H1 (cell line): Measurements from ENCODE around the gene PRDM5. TPM values are rescaled to one million over a fixed set of nuclear protein-coding genes. Genes with fewer than 3 reads are reported as not detected.

Experiments used
- CTCF ChIA-PET: fragments of 300-600 bp; sonication (Branson Sonifier 250); formaldehyde crosslinking; loops from one replicate; lab custom pipeline; 2021; ENCODE audit not compliant: partially characterized antibody; lab: Charles Lee
- POLR2A ChIA-PET: fragments of 300-600 bp; sonication (Branson Sonifier 250); formaldehyde crosslinking; loops from one replicate; lab custom pipeline; 2021; ENCODE audit warnings: inconsistent platforms; ENCODE audit not compliant: partially characterized antibody; lab: Charles Lee
- DNase-seq, 2 experiments: peaks; one replicate each; pipeline versions ENCODE4 v3.0.0 to v3.0.0-alpha.2; 2010 to 2022; ENCODE audit warnings: low spot score in 2 of 2, low read depth in 1 of 2, mixed read lengths in 1 of 2
- FAIRE-seq: peaks from 2 replicates; lab custom pipeline; 2011; peaks lifted over from hg19 to GRCh38; lab: Jason Lieb, UNC
- H2AFZ ChIP-seq: 2 replicates; pipeline ENCODE4 v1.8.1; 2012; ENCODE audit warnings: low read length, inconsistent platforms
- H2AK5ac ChIP-seq: 2 replicates; pipeline ENCODE4 v1.6.1; 2013; ENCODE audit warnings: low read depth, low read length
- H2BK120ac ChIP-seq: replicated peaks from 2 replicates; pipeline ENCODE3; 2013; ENCODE audit warnings: low read depth, low read length, inconsistent platforms
- H2BK12ac ChIP-seq: 2 replicates; pipeline ENCODE4 v1.6.1; 2013; ENCODE audit warnings: low read depth, low read length
- H2BK15ac ChIP-seq: 2 replicates; pipeline ENCODE4 v1.6.1; 2013; ENCODE audit warnings: low read length
- H2BK20ac ChIP-seq: 2 replicates; pipeline ENCODE4 v1.6.1; 2013; ENCODE audit warnings: low read length
- H2BK5ac ChIP-seq: 2 replicates; pipeline ENCODE4 v1.6.1; 2013; ENCODE audit warnings: low read depth, low read length
- H3K14ac ChIP-seq: 2 replicates; pipeline ENCODE4 v1.6.1; 2013; ENCODE audit warnings: inconsistent platforms; ENCODE audit not compliant: insufficient read length
- H3K18ac ChIP-seq: 2 replicates; pipeline ENCODE4 v1.6.1; 2013; ENCODE audit warnings: low read length; ENCODE audit errors: extremely low read depth
- H3K23ac ChIP-seq: 2 replicates; pipeline ENCODE4 v1.6.1; 2013; ENCODE audit warnings: inconsistent platforms; ENCODE audit not compliant: insufficient read length
- H3K23me2 ChIP-seq: 2 replicates; pipeline ENCODE4 v1.6.1; 2013; ENCODE audit warnings: low read depth, low read length
- H3K27ac ChIP-seq: 2 replicates; pipeline ENCODE4 v1.6.1; 2011; ENCODE audit warnings: low read depth, low read length, inconsistent platforms
- H3K27me3 ChIP-seq, 4 experiments: replicated peaks in 1 of 4; 1 replicate in 1 of 4; 2 replicates in 3 of 4; pipeline versions ENCODE4 v1.6.1 to v1.8.1; 2011 to 2013; ENCODE audit warnings: low read length in 3 of 4, mild to moderate bottlenecking in 3 of 4, inconsistent platforms in 2 of 4, mixed read lengths in 2 of 4, moderate library complexity in 1 of 4; ENCODE audit not compliant: control insufficient read depth in 3 of 4, insufficient read depth in 3 of 4; ENCODE audit errors: extremely low read depth in 1 of 4
- H3K36me3 ChIP-seq, 4 experiments: 2 replicates each; pipeline versions ENCODE4 v1.6.1 to v1.8.1; 2011 to 2013; ENCODE audit warnings: mild to moderate bottlenecking in 4 of 4, low read length in 3 of 4, moderate library complexity in 2 of 4, control low read depth in 1 of 4, inconsistent platforms in 1 of 4; ENCODE audit not compliant: insufficient read depth in 4 of 4, control insufficient read depth in 2 of 4
- H3K4ac ChIP-seq: replicated peaks from 2 replicates; pipeline ENCODE3; 2013; ENCODE audit warnings: low read length, low read depth, mixed read lengths, inconsistent platforms; ENCODE audit not compliant: insufficient read length
- H3K4me1 ChIP-seq, 4 experiments: replicated peaks in 1 of 4; 1 replicate in 1 of 4; 2 replicates in 3 of 4; pipeline versions ENCODE4 v1.6.1 to v1.8.1; 2011 to 2013; ENCODE audit warnings: low read length in 3 of 4, inconsistent platforms in 2 of 4, mixed read lengths in 1 of 4; ENCODE audit not compliant: insufficient read depth in 4 of 4, control insufficient read depth in 3 of 4
- H3K4me2 ChIP-seq, 2 experiments: 2 replicates each; pipeline versions ENCODE4 v1.6.1 to v1.8.1; 2011 to 2013; ENCODE audit warnings: low read depth in 2 of 2, low read length in 2 of 2, control low read depth in 1 of 2, inconsistent platforms in 1 of 2, mild to moderate bottlenecking in 1 of 2; ENCODE audit not compliant: insufficient read depth in 1 of 2
- H3K4me3 ChIP-seq, 4 experiments: fragments of 200-600, 300-600 bp in 1 of 4; sonication (generic), shearing (Covaris generic), sonication (Bioruptor Twin) in 1 of 4; 2 replicates each; pipeline versions ENCODE4 v1.5.1 to v1.8.1; 2011 to 2016; ENCODE audit warnings: low read length in 4 of 4, low read depth in 3 of 4, control low read depth in 2 of 4, inconsistent platforms in 2 of 4, mild to moderate bottlenecking in 2 of 4, mixed read lengths in 1 of 4, moderate library complexity in 1 of 4; ENCODE audit not compliant: insufficient read depth in 2 of 4; ENCODE audit errors: extremely low read depth in 1 of 4
- H3K56ac ChIP-seq: replicated peaks from 2 replicates; pipeline ENCODE3; 2013; ENCODE audit warnings: low read depth, mild to moderate bottlenecking, mixed read lengths, low read length, inconsistent platforms; ENCODE audit not compliant: insufficient read length
- H3K79me1 ChIP-seq: 2 replicates; pipeline ENCODE4 v1.6.1; 2013; ENCODE audit warnings: low read depth, low read length, control low read depth
- H3K79me2 ChIP-seq, 2 experiments: 2 replicates each; pipeline versions ENCODE4 v1.6.1 to v1.8.1; 2012 to 2013; ENCODE audit warnings: low read length in 2 of 2, mild to moderate bottlenecking in 2 of 2, inconsistent platforms in 1 of 2; ENCODE audit not compliant: insufficient read depth in 2 of 2, control insufficient read depth in 1 of 2
- H3K9ac ChIP-seq, 4 experiments: replicated peaks in 1 of 4; 1 replicate in 1 of 4; 2 replicates in 3 of 4; pipeline versions ENCODE4 v1.6.1 to v1.8.1; 2011 to 2013; ENCODE audit warnings: low read depth in 3 of 4, low read length in 3 of 4, control low read depth in 2 of 4, mild to moderate bottlenecking in 2 of 4, moderate library complexity in 2 of 4, inconsistent platforms in 1 of 4; ENCODE audit errors: extremely low read depth in 1 of 4
- H3K9me3 ChIP-seq, 2 experiments: 2 replicates each; pipeline versions ENCODE4 v1.6.1 to v1.8.1; 2012 to 2013; ENCODE audit warnings: mild to moderate bottlenecking in 2 of 2, moderate library complexity in 2 of 2, control low read depth in 1 of 2, inconsistent platforms in 1 of 2, low read depth in 1 of 2, low read length in 1 of 2, mixed read lengths in 1 of 2; ENCODE audit not compliant: insufficient read depth in 2 of 2
- H4K20me1 ChIP-seq, 2 experiments: replicated peaks in 1 of 2; 2 replicates each; pipeline versions ENCODE3 to v1.8.1; 2011 to 2013; ENCODE audit warnings: inconsistent platforms in 2 of 2, low read length in 2 of 2, mild to moderate bottlenecking in 1 of 2; ENCODE audit not compliant: insufficient read depth in 2 of 2, control insufficient read depth in 1 of 2
- H4K5ac ChIP-seq: 2 replicates; pipeline ENCODE4 v1.6.1; 2013; ENCODE audit warnings: low read length, low read depth, mixed read lengths, inconsistent platforms; ENCODE audit not compliant: insufficient read length
- H4K8ac ChIP-seq: 2 replicates; pipeline ENCODE4 v1.8.0; 2013; ENCODE audit warnings: mild to moderate bottlenecking, moderate library complexity, low read length, inconsistent platforms; ENCODE audit not compliant: insufficient read depth; ENCODE audit errors: extremely low read depth
- H4K91ac ChIP-seq: replicated peaks from 2 replicates; pipeline ENCODE3; 2013; ENCODE audit warnings: low read length, mixed read lengths, inconsistent platforms; ENCODE audit not compliant: insufficient read length
- ASH2L ChIP-seq: fragments of 200-600, 300-600 bp; sonication (generic); IDR thresholded peaks from one replicate; pipeline ENCODE4 v1.7.1; 2017; ENCODE audit warnings: low read length
- ATF2 ChIP-seq: IDR thresholded peaks from 2 replicates; pipeline ENCODE4 v1.6.1; 2012; ENCODE audit warnings: low read length, inconsistent platforms
- ATF3 ChIP-seq: IDR thresholded peaks from 2 replicates; pipeline ENCODE4 v1.6.1; 2011; ENCODE audit warnings: low read depth, mild to moderate bottlenecking, low read length; ENCODE audit not compliant: insufficient read depth
- CBX5 ChIP-seq: fragments of 300-800, 300-1000 bp; sonication (generic); IDR thresholded peaks from 2 replicates; pipeline ENCODE4 v1.7.1; 2016; ENCODE audit warnings: antibody characterized with exemption, low read length, low read depth
- CREB1 ChIP-seq: IDR thresholded peaks from 2 replicates; pipeline ENCODE4 v1.6.1; 2012; ENCODE audit warnings: inconsistent platforms
- EGR1 ChIP-seq: IDR thresholded peaks from 2 replicates; pipeline ENCODE4 v1.6.1; 2011; ENCODE audit warnings: low read depth, low read length, borderline replicate concordance
- JUN ChIP-seq: IDR thresholded peaks from 2 replicates; pipeline ENCODE4 v1.6.1; 2011; ENCODE audit warnings: low read depth, mild to moderate bottlenecking, improper control_type of control experiment, low read length
- POU5F1 ChIP-seq: IDR thresholded peaks from 2 replicates; pipeline ENCODE4 v1.6.1; 2011; ENCODE audit warnings: low read depth, mild to moderate bottlenecking, low read length, moderate library complexity
- RAD21 ChIP-seq, 2 experiments: IDR thresholded peaks in 1 of 2; conservative IDR thresholded peaks in 1 of 2; 2 replicates each; pipeline ENCODE4 v1.6.1; 2011; ENCODE audit warnings: low read depth in 2 of 2, low read length in 2 of 2, improper control_type of control experiment in 1 of 2, inconsistent platforms in 1 of 2, mild to moderate bottlenecking in 1 of 2, moderate library complexity in 1 of 2
- RFX5 ChIP-seq: IDR thresholded peaks from 2 replicates; pipeline ENCODE4 v1.6.1; 2011; ENCODE audit warnings: low read depth, low read length, improper control_type of control experiment, borderline replicate concordance
- SP4 ChIP-seq: IDR thresholded peaks from 2 replicates; pipeline ENCODE4 v1.6.1; 2012; ENCODE audit warnings: low read length, inconsistent platforms
- SRF ChIP-seq: IDR thresholded peaks from 2 replicates; pipeline ENCODE4 v1.6.1; 2011; ENCODE audit warnings: mild to moderate bottlenecking, low read depth, low read length, moderate library complexity
- TAF7 ChIP-seq: optimal IDR thresholded peaks from 2 replicates; pipeline ENCODE3; 2011; ENCODE audit warnings: low read depth, mild to moderate bottlenecking, inconsistent platforms, low read length, moderate library complexity, borderline replicate concordance
- whole genome bisulfite sequencing, 2 experiments: shearing (Covaris generic) in 1 of 2; methylation state at CpG; one replicate each; pipeline versions ENCODE4 v1.1.6 to v1.1.7; 2013 to 2015; ENCODE audit warnings: low lambda C conversion rate in 2 of 2, mixed read lengths in 2 of 2, inconsistent platforms in 1 of 2, low coverage in 1 of 2, missing lambda C conversion rate in 1 of 2; ENCODE audit not compliant: insufficient replicate concordance in 2 of 2, insufficient coverage in 1 of 2, insufficient read length in 1 of 2; ENCODE audit errors: extremely low coverage in 1 of 2, missing lambda C conversion rate in 1 of 2; 5-methylcytosine and 5-hydroxymethylcytosine counted together
- polyA plus RNA-seq, 7 experiments: library from polyadenylated mRNA; depleted of rRNA in 3 of 7; stranded (reverse) in 5 of 7; unstranded in 2 of 7; fragments of >200 nt in 5 of 7; fragments of 200-250 nt in 2 of 7; gene quantifications; 1 replicate in 5 of 7; 2 replicates in 1 of 7; 4 replicates in 1 of 7; pipeline versions ENCODE4 v1.2.1 to v1.2.3, GENCODE V29; 2011 to 2013; ENCODE audit warnings: missing spikeins in 2 of 7, mixed read lengths in 2 of 7
- total RNA-seq: library from RNA; stranded (reverse); fragmentation: NEBNext Ultra II Directional; extraction: Animal tissue kit (Norgen Biotek cat#: 25700); gene quantifications from 2 replicates; pipeline ENCODE4 v1.2.1, GENCODE V29; 2021

The PRDM5 gene
- total and polyA plus RNA-seq, 2 of the 8 experiments (the other 6 are each of a cell fraction or from before 2014, with no cell fraction given), result 8.2 to 23.4 TPM

GRCh38 chr4:120844528-120844921 lies 78.0 kb downstream of the PRDM5 start:
- Histone ChIP-seq H3K27ac (no peak overlapping the region), H2BK20ac (no peak overlapping the region), H3K9me3 (no peaks in the 10 kb centered on the region), H3K79me2 (no peaks in the 10 kb centered on the region), H2BK5ac (no peak overlapping the region), H2BK120ac (no peak overlapping the region), H3K14ac (no peak overlapping the region), H3K36me3 (no peaks in the 10 kb centered on the region), H3K4me3 (no peak overlapping the region), H3K9ac (no peak overlapping the region), H3K18ac (no peak overlapping the region), H2AK5ac (no peak overlapping the region), H3K4ac (no peak overlapping the region), H3K4me2 (no peak overlapping the region), H3K27me3 (no peaks in the 10 kb centered on the region), H4K20me1 (peaks cover 0 to 4% of the 10 kb centered on the region in 2 experiments), H2BK12ac (no peak overlapping the region), H4K5ac (no peak overlapping the region), H3K56ac (no peak overlapping the region), H2AFZ (no peak overlapping the region), H3K23ac (no peak overlapping the region), H3K79me1 (no peaks in the 10 kb centered on the region), H4K91ac (no peak overlapping the region), H3K4me1 (no peaks in the 10 kb centered on the region), H2BK15ac (no peak overlapping the region), H4K8ac (no peak overlapping the region), H3K23me2 (no peaks in the 10 kb centered on the region)
- WGBS, 2 experiments, result 86% methylated on average over 2 of the region's 2 CpGs; no CpG with 5 or more reads in 1 of the 2 experiments
- FAIRE-seq, result no peak
- ChIA-PET CTCF (interaction anchor here (0.6 to 3.2 kb wide), 43 partner anchors 8 to 690 kb away, joined by 3 to 20 read pairs (median 4); partner anchors contain the start of gene PRDM5), POLR2A (interaction anchor here (1.1 kb wide), 1 partner anchor 9 kb away, joined by 4 read pairs; no protein-coding TSS in a partner anchor)
- DNase-seq, result no peak
- no peak for TF ChIP-seq RFX5
- no peak for TF ChIP-seq TAF7
- TF ChIP-seq RAD21 (IDR thresholded peaks at IDR 0.05 in 1 of 2, conservative IDR thresholded peaks at IDR 0.05 in 1 of 2; ENCODE audit: low read depth in 2 of 2, low read length in 2 of 2), result no peak
- TF ChIP-seq SRF, result no peak
- TF ChIP-seq CREB1, result no peak
- no peak for TF ChIP-seq ATF3
- no peak for TF ChIP-seq ATF2
- no peak for TF ChIP-seq SP4
- no peak for TF ChIP-seq JUN
- no peak for TF ChIP-seq POU5F1
- TF ChIP-seq EGR1, result no peak
- no peak for TF ChIP-seq CBX5
- TF ChIP-seq ASH2L, result no peak
